Stomach (tissue), 4 donors: ENCODE results near the gene FCHSD2.
A peak's percentile ranks its signal among the peaks of the same experiment; 100 is the strongest.

Source experiments
- POLR2A ChIP-seq, 4 donors: fragments of 450-650 bp; IDR thresholded peaks; one replicate each; pipeline ENCODE4 v1.6.1; 2016; ENCODE audit warnings: antibody characterized with exemption in 4 of 4, control low read depth in 2 of 4, mild to moderate bottlenecking in 1 of 4, moderate library complexity in 1 of 4
- POLR2AphosphoS5 ChIP-seq, 3 donors: sonication (generic); formaldehyde crosslinking; IDR thresholded peaks; one replicate each; pipeline ENCODE4 v1.6.1; 2016; ENCODE audit warnings: antibody characterized with exemption in 3 of 3
- TF ChIP-seq, protein P1 (sequence below), 7 experiments: fragments of 450-650 bp in 4 of 7; fragments of 200-600 bp in 3 of 7; sonication (generic) in 3 of 7; IDR thresholded peaks; one replicate each; pipeline ENCODE4 v1.5.1; 2016 to 2019; ENCODE audit warnings: antibody characterized with exemption in 7 of 7, control low read depth in 2 of 7, mild to moderate bottlenecking in 1 of 7

DNA sequence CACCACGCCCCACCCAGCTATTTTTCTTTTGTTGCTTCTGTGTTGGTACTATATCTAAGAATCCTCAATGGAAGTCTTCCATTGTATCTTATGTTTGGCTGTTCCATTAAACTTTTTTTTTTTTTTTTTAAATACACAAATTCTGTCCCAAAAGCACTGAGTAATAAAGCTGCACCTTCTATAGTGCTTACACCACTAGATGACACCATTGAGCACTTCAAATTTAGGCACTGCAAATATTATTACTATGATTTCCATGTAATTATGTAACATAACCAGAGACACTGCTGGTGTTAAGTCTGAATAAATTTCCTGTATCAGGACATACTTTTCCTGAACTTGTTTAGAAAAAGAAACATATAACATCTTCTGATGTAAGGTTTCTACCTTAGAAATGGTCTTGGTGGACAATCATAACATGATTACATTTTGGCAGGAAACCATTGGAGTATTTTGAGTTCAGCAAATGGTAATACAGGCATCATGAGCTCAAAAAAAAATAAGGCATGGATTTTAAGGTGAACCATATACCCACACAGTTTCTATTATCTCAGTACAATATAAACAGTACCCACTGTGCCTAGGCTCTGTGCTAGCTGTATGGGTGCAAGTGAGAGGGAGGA lies 217.4 kb downstream of the FCHSD2 start:
- TF ChIP-seq, protein P1, sequence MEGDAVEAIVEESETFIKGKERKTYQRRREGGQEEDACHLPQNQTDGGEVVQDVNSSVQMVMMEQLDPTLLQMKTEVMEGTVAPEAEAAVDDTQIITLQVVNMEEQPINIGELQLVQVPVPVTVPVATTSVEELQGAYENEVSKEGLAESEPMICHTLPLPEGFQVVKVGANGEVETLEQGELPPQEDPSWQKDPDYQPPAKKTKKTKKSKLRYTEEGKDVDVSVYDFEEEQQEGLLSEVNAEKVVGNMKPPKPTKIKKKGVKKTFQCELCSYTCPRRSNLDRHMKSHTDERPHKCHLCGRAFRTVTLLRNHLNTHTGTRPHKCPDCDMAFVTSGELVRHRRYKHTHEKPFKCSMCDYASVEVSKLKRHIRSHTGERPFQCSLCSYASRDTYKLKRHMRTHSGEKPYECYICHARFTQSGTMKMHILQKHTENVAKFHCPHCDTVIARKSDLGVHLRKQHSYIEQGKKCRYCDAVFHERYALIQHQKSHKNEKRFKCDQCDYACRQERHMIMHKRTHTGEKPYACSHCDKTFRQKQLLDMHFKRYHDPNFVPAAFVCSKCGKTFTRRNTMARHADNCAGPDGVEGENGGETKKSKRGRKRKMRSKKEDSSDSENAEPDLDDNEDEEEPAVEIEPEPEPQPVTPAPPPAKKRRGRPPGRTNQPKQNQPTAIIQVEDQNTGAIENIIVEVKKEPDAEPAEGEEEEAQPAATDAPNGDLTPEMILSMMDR (IDR thresholded peaks at IDR 0.05) = peak in 5 of 7 experiments; percentile 16 to 78 (median 57)
- TF ChIP-seq POLR2A (IDR thresholded peaks at IDR 0.05) (no peak), POLR2AphosphoS5 (IDR thresholded peaks at IDR 0.05) (no peak)
